ENCODE results near the gene DLG5. TPM values are rescaled to one million over a fixed set of nuclear protein-coding genes. Genes with fewer than 3 reads are reported as not detected.

Gene DLG5, protein sequence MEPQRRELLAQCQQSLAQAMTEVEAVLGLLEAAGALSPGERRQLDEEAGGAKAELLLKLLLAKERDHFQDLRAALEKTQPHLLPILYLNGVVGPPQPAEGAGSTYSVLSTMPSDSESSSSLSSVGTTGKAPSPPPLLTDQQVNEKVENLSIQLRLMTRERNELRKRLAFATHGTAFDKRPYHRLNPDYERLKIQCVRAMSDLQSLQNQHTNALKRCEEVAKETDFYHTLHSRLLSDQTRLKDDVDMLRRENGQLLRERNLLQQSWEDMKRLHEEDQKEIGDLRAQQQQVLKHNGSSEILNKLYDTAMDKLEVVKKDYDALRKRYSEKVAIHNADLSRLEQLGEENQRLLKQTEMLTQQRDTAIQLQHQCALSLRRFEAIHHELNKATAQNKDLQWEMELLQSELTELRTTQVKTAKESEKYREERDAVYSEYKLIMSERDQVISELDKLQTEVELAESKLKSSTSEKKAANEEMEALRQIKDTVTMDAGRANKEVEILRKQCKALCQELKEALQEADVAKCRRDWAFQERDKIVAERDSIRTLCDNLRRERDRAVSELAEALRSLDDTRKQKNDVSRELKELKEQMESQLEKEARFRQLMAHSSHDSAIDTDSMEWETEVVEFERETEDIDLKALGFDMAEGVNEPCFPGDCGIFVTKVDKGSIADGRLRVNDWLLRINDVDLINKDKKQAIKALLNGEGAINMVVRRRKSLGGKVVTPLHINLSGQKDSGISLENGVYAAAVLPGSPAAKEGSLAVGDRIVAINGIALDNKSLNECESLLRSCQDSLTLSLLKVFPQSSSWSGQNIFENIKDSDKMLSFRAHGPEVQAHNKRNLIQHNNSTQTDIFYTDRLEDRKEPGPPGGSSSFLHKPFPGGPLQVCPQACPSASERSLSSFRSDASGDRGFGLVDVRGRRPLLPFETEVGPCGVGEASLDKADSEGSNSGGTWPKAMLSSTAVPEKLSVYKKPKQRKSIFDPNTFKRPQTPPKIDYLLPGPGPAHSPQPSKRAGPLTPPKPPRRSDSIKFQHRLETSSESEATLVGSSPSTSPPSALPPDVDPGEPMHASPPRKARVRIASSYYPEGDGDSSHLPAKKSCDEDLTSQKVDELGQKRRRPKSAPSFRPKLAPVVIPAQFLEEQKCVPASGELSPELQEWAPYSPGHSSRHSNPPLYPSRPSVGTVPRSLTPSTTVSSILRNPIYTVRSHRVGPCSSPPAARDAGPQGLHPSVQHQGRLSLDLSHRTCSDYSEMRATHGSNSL (N-terminal part only)
- total RNA-seq, result 100 to 1,000 TPM in 1 of 2 donors, 10 to 100 TPM in 1; 72.3 to 134 TPM

DNA sequence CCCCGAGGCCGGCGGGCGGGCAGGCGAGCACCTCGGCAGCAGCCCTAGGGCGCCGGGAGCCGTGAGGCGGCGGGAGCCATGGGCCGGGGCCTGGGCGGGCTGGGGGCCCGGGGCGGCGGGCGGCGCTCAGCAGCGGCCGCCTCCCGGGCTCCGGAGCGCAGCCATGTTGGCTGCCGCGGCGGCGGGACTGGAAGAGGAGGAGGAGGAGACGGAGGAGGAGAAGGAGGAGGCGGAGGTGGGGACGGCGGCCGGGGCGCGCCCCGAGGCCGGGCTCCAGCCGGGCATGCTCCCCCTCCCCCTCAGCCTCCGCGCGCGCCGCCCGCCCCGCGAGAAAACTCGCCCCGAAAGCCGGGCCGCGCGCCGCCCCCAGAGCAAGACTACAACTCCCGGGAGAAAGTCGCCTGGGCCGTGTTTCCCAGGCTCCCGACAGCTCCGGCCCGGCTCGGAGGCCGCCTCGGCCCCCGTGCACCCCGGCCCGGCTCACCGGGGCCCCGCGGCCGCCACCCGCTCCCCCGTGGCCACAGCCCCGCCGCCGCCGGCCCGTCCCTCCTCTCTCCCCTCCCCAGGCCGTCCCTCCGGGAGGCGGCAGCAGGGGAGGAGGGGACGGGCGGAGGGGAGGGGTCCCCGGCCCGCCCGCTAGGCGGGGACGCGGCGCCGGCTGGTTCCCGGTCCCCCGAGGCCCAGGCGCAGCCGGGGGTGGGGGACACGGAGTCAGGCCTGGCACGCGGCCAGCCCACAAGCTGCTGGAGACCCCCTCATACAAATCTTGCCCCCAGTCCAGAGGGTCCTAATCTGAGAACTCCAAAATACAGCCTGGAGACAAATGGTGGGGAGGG is at the start of gene DLG5:
TSS of gene DLG5 (minus strand) at position 190 of the 836 bp plus-strand sequence. CDS start 235 bp downstream, outside the sequence.
- TF ChIP-seq POLR2AphosphoS5 (IDR thresholded peaks at IDR 0.05) (no peak), POLR2A (IDR thresholded peaks at IDR 0.05) (peak; percentile 43)
- TF ChIP-seq, protein P1, sequence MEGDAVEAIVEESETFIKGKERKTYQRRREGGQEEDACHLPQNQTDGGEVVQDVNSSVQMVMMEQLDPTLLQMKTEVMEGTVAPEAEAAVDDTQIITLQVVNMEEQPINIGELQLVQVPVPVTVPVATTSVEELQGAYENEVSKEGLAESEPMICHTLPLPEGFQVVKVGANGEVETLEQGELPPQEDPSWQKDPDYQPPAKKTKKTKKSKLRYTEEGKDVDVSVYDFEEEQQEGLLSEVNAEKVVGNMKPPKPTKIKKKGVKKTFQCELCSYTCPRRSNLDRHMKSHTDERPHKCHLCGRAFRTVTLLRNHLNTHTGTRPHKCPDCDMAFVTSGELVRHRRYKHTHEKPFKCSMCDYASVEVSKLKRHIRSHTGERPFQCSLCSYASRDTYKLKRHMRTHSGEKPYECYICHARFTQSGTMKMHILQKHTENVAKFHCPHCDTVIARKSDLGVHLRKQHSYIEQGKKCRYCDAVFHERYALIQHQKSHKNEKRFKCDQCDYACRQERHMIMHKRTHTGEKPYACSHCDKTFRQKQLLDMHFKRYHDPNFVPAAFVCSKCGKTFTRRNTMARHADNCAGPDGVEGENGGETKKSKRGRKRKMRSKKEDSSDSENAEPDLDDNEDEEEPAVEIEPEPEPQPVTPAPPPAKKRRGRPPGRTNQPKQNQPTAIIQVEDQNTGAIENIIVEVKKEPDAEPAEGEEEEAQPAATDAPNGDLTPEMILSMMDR (IDR thresholded peaks at IDR 0.05), result peak in 2 of 4 experiments; percentile 33 to 49
- Histone ChIP-seq H3K27ac (peak within 1 kb of the TSS; percentile 93 to 95), H3K4me1 (replicated peaks) (peaks cover 4% of the 10 kb centered on the region), H3K4me3 (peak within 1 kb of the TSS; percentile 58 to 84), H3K27me3 (replicated peaks; ENCODE audit: insufficient read depth) (no peaks in the 10 kb centered on the region), H3K36me3 (no peaks in the 10 kb centered on the region), H3K9me3 (no peaks in the 10 kb centered on the region)
- peak; percentile 76 for DNase-seq (ENCODE audit: low spot score)
- WGBS, result 1% methylated on average over 42 of the region's 95 CpGs
- intact Hi-C loops (cut with DNase I), result loop anchor here (1.0 to 2.0 kb wide), 2 partner anchors 43 to 80 kb away; no protein-coding TSS in a partner anchor

DNA sequence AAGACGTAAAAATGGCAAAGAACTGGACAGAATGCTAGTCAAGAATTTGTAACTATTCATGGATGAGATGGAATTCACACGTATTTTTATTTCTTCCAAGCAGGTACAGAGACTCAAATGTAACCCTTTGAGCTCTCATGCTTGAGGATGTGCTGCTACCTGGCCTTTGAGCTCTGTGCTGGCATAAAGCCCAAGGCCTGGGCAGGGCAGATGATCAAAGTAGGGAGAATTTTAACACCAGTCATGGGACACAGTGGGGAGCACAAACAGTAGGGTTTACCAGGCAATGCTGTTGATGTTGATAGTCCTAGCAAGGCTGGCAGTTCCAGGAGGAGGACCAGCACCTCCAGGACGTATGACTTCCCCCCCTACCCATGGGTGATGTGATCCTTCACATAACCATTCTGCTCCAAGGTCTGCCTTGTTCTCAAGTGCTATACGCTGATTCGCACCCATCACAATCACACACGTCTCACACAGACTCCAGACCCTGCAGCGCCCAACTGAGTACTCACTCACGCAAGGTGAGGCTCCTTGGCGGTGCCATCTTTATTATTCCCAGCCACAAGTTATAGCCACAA is 48.6 kb upstream of the DLG5 start:
- H3K9me3 ChIP-seq, result no peaks in the 10 kb centered on the region
- H3K27me3 ChIP-seq (replicated peaks; ENCODE audit: insufficient read depth), result no peaks in the 10 kb centered on the region
- H3K27ac ChIP-seq, result peak overlapping the region; percentile 60 to 68
- H3K36me3 ChIP-seq, result peaks cover 11 to 14% of the 10 kb centered on the region in 2 donors
- H3K4me1 ChIP-seq (replicated peaks), result peaks cover 2% of the 10 kb centered on the region
- intact Hi-C loops (cut with DNase I), result loop anchor here (5.0 kb wide), 1 partner anchor 128 kb away; no protein-coding TSS in a partner anchor
- H3K4me3 ChIP-seq, result no peak overlapping the region
- no peak for DNase-seq (ENCODE audit: low spot score)
- TF ChIP-seq, protein P1 (IDR thresholded peaks at IDR 0.05), result no peak
- no peak for TF ChIP-seq POLR2A (IDR thresholded peaks at IDR 0.05)
- TF ChIP-seq POLR2AphosphoS5 (IDR thresholded peaks at IDR 0.05), result no peak
- WGBS, result 72% methylated on average over 9 of the region's 9 CpGs

DNA sequence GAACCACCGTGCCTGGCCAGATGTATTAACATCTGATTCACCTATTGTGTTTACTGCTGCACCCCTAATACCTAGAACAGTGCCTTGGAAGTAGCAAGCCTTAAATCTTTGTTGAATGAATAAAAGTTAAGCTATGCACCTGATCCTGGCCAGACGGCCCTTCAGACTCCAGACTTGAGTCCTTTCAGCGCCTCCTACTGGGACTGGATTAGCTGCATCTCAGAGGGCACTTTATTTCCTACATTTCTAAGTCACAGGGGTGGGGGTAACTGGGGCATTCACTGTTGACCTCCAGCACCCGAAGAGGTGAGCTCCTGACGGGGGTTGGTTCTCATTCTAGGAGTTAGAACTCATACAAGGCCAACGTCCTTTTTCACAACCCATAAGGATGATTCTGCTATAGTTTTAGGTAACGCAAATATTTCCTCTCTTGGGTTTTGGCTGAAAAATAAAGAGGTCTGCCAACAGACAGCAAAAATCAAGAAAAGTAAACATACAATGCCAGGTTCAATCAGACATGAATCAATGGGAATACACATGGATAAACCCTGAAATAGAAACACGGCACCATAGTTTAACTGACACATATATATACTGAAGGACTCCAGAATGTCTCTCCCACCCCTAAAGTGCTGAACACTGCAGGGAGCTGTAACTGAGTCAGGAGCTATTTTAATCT is 48.0 kb upstream of the DLG5 start:
- Histone ChIP-seq H3K27me3 (replicated peaks; ENCODE audit: insufficient read depth) (no peaks in the 10 kb centered on the region), H3K4me1 (replicated peaks) (peaks cover 2% of the 10 kb centered on the region), H3K27ac (peak overlapping the region; percentile 60 to 68), H3K4me3 (no peak overlapping the region), H3K9me3 (no peaks in the 10 kb centered on the region), H3K36me3 (peaks cover 5 to 8% of the 10 kb centered on the region in 2 donors)
- WGBS, result 52% methylated on average over 8 of the region's 8 CpGs
- TF ChIP-seq POLR2A (IDR thresholded peaks at IDR 0.05), result no peak
- TF ChIP-seq, protein P1 (IDR thresholded peaks at IDR 0.05), result peak in 3 of 4 experiments; percentile 8 to 33 (median 29)
- no peak for DNase-seq (ENCODE audit: low spot score)
- intact Hi-C loops (cut with DNase I), result loop anchor here (5.0 kb wide), 1 partner anchor 127 kb away; no protein-coding TSS in a partner anchor

Data from prostate gland (tissue), 2 donors.